ENCODE results near the gene EPC2.
A peak's percentile ranks its signal among the peaks of the same experiment; 100 is the strongest.

Gene EPC2

DNA sequence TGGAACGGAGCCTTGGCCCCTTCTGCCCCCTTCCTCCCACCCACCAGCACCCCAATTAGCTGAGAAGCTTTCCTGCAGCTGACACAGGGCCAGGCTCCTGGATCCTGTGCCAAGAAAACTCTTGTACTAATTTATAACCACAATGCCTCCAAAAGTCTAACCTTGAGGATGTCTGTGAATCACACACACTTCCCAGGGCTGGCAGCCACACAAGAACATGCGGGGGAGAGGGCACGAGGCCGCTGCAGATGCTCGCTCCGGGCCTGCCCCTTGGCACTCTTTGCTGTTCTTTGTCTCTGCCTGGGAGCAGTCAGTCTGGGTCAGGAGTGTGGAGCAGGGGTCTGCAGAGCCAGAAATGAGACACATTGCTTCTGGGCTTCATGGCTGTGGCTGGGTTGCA is 167.8 kb downstream of the EPC2 start:
- Histone ChIP-seq H3K27ac (no peak overlapping the region), H3K4me3 (ENCODE audit: low read depth, low read length) (no peak overlapping the region), H3K27me3 (ENCODE audit: insufficient read depth, low read depth, severe bottlenecking) (peaks cover 2% of the 10 kb centered on the region), H3K36me3 (no peaks in the 10 kb centered on the region), H3K9me3 (ENCODE audit: severe bottlenecking) (no peaks in the 10 kb centered on the region)
- DNase-seq: no peak
- TF ChIP-seq, protein P1, sequence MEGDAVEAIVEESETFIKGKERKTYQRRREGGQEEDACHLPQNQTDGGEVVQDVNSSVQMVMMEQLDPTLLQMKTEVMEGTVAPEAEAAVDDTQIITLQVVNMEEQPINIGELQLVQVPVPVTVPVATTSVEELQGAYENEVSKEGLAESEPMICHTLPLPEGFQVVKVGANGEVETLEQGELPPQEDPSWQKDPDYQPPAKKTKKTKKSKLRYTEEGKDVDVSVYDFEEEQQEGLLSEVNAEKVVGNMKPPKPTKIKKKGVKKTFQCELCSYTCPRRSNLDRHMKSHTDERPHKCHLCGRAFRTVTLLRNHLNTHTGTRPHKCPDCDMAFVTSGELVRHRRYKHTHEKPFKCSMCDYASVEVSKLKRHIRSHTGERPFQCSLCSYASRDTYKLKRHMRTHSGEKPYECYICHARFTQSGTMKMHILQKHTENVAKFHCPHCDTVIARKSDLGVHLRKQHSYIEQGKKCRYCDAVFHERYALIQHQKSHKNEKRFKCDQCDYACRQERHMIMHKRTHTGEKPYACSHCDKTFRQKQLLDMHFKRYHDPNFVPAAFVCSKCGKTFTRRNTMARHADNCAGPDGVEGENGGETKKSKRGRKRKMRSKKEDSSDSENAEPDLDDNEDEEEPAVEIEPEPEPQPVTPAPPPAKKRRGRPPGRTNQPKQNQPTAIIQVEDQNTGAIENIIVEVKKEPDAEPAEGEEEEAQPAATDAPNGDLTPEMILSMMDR (IDR thresholded peaks at IDR 0.05; ENCODE audit: low read depth, low read length): no peak

DNA sequence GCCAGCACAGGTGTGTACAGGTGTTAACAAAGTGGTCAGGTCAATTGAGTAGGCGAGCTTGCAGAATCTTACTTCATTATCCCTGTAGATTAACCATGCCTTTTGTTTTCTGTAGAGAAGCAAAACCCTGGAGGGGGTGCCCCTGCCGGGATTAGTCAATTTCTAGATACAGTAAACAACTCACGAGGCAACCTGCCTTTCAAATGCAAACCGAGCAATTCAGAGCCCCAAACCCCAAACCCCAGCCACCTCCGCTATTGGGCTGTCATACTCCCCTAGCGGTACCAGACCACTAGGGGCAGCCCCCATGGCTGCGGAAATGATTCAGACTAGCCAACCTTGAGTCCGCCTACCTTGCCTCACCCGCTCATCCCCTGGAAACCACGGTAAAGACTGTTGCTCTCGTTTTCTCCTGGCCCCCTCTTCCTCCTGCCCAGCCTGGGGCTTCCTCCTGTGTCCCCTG is 169.1 kb downstream of the EPC2 start:
- TF ChIP-seq, protein P1 (IDR thresholded peaks at IDR 0.05; ENCODE audit: low read depth, low read length): 0 out of 2 replicates have a peak, but pooled peaks have one; percentile 10
- no peaks in the 10 kb centered on the region for H3K9me3 ChIP-seq (ENCODE audit: severe bottlenecking)
- no peak overlapping the region for H3K27ac ChIP-seq
- H3K27me3 ChIP-seq (ENCODE audit: insufficient read depth, low read depth, severe bottlenecking): peaks cover 2% of the 10 kb centered on the region
- no peak for DNase-seq
- no peak overlapping the region for H3K4me3 ChIP-seq (ENCODE audit: low read depth, low read length)
- H3K36me3 ChIP-seq: no peaks in the 10 kb centered on the region

DNA sequence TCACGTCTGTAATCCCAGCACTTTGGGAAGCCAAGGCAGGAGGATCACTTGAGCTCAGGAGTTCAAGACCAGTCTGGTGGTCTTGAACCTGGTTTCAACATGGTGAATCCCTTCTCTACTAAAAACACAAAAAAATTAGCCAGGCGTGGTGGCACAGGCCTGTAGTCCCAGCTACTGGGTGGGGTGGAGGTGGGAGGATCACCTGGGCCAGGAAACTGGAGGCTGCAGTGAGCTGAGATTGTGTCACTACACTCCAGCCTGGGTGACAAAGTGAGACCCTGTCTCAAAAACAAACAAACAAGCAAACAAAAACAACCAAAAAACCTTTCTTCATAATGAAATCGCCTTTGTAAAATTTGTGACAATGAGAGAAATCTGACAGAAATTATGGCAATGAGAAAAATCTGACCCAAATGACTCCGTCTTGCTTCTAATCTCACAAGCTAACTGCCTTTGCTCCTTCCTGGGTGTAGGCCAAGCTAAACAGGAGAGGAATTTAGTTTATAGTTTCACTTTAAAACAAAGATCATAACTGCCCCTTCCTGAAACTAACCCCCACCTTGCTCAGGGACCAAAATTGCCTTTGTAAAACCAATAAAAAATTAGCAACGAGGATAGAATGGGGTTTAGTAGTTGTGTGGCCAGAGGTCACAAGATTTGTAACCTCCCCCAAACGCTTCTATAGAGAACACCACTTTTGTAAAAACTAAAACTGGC is 169.8 kb downstream of the EPC2 start:
- peaks cover 6% of the 10 kb centered on the region for H3K27me3 ChIP-seq (ENCODE audit: insufficient read depth, low read depth, severe bottlenecking)
- no peaks in the 10 kb centered on the region for H3K9me3 ChIP-seq (ENCODE audit: severe bottlenecking)
- DNase-seq: no peak
- H3K4me3 ChIP-seq (ENCODE audit: low read depth, low read length): no peak overlapping the region
- TF ChIP-seq, protein P1 (IDR thresholded peaks at IDR 0.05; ENCODE audit: low read depth, low read length): no peak
- no peaks in the 10 kb centered on the region for H3K36me3 ChIP-seq
- H3K27ac ChIP-seq: no peak overlapping the region

DNA sequence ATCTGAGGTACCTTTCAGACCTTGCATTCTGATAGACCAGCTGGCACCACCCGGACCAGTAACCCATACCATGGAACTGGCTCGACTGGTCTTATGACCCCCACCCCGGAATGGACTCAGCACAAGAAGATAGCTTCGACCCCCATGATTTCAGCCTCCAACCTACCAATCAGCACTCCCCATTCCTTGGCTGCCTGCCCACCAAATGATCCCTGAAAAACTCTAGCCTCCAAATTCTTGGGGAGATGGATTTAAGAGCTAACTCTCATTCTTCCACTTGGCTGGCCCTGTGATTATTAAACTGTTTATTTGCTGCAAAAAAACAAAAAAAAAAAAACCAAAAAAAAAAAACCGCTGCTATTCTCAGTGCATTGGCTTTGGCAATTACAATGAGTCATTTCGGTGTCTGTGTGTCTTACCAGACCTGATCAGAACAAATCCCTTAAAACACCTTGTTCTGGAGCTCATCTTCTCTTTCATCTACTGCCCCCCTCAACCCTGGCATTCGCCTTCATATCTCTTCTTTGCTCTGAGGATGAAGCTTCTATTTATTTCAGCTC is 170.4 kb downstream of the EPC2 start:
- Histone ChIP-seq H3K4me3 (ENCODE audit: low read depth, low read length) (no peak overlapping the region), H3K9me3 (ENCODE audit: severe bottlenecking) (no peaks in the 10 kb centered on the region), H3K36me3 (no peaks in the 10 kb centered on the region), H3K27me3 (ENCODE audit: insufficient read depth, low read depth, severe bottlenecking) (peaks cover 6% of the 10 kb centered on the region), H3K27ac (no peak overlapping the region)
- no peak for DNase-seq
- TF ChIP-seq, protein P1 (IDR thresholded peaks at IDR 0.05; ENCODE audit: low read depth, low read length): no peak

DNA sequence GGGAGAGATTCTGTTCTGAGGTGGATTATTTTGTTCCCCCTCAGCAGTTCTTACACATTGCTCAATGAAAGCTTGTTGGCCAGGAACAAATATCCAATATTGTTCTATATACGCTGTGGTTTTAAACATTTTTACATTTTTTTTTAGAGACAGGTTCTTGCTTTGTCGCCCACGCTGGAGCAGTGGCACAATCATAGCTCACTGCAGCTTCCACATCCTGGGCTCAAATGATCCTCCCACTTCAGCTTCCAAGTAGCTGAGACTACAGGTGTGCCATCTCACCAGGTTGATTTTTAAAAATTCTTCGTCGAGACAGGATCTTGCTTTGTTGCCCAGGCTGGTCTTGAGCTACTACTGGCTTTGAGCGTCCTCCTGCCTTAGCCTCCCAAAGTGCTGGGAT is 171.6 kb downstream of the EPC2 start:
- TF ChIP-seq, protein P1 (IDR thresholded peaks at IDR 0.05; ENCODE audit: low read depth, low read length): no peak
- no peak for DNase-seq
- H3K36me3 ChIP-seq: no peaks in the 10 kb centered on the region
- H3K4me3 ChIP-seq (ENCODE audit: low read depth, low read length): no peak overlapping the region
- no peaks in the 10 kb centered on the region for H3K9me3 ChIP-seq (ENCODE audit: severe bottlenecking)
- peaks cover 6% of the 10 kb centered on the region for H3K27me3 ChIP-seq (ENCODE audit: insufficient read depth, low read depth, severe bottlenecking)
- H3K27ac ChIP-seq: no peak overlapping the region

All from WERI-Rb-1 (cell line).